Stomach (tissue), 9 donors: Measurements from ENCODE around the gene SF3B2. TPM values are rescaled to one million over a fixed set of nuclear protein-coding genes. Genes with fewer than 3 reads are reported as not detected.
"Not testable (repeated sequence)": the region's sequence is repeated elsewhere in the genome, so short reads cannot be mapped to it uniquely, and the experiment has no call there.

Experiments
- DNase-seq, 2 donors: peaks; one replicate each; pipeline versions ENCODE4 v3.0.0 to v3.0.0-alpha.2; 2013 to 2019
- H3K27ac ChIP-seq, 5 donors: fragments of 200-600 bp in 4 of 5; sonication (generic) in 4 of 5; one replicate each; pipeline ENCODE4 v1.5.1; 2013 to 2019; ENCODE audit warnings: mild to moderate bottlenecking in 1 of 5, moderate library complexity in 1 of 5
- H3K27me3 ChIP-seq, 3 donors: fragments of 200-600 bp; sonication (generic); one replicate each; pipeline ENCODE4 v1.5.1; 2017 to 2019; ENCODE audit warnings: mixed run types in 1 of 3
- H3K36me3 ChIP-seq, 4 donors: fragments of 200-600 bp; sonication (generic); 1 replicate in 3 of 4; 2 replicates in 1 of 4; pipeline ENCODE4 v1.5.1; 2016 to 2019
- H3K4me1 ChIP-seq, 4 donors: fragments of 200-600 bp; sonication (generic); one replicate each; pipeline ENCODE4 v1.5.1; 2016 to 2019
- H3K4me3 ChIP-seq, 4 donors: fragments of 200-600 bp; sonication (generic) in 3 of 4; one replicate each; pipeline ENCODE4 v1.5.1; 2016 to 2019; ENCODE audit warnings: mild to moderate bottlenecking in 1 of 4
- H3K9me3 ChIP-seq, 4 donors: fragments of 200-600 bp; sonication (generic); one replicate each; pipeline ENCODE4 v1.5.1; 2016 to 2019
- CTCF ChIP-seq, 7 experiments: fragments of 450-650 bp in 4 of 7; fragments of 200-600 bp in 3 of 7; sonication (generic) in 3 of 7; IDR thresholded peaks; one replicate each; pipeline ENCODE4 v1.5.1; 2016 to 2019; ENCODE audit warnings: antibody characterized with exemption in 7 of 7, control low read depth in 2 of 7, mild to moderate bottlenecking in 1 of 7
- EP300 ChIP-seq: sonication (generic); formaldehyde crosslinking; IDR thresholded peaks from one replicate; pipeline ENCODE4 v1.6.1; 2017; ENCODE audit warnings: antibody characterized with exemption
- POLR2A ChIP-seq, 4 donors: fragments of 450-650 bp; IDR thresholded peaks; one replicate each; pipeline ENCODE4 v1.6.1; 2016; ENCODE audit warnings: antibody characterized with exemption in 4 of 4, control low read depth in 2 of 4, mild to moderate bottlenecking in 1 of 4, moderate library complexity in 1 of 4
- POLR2AphosphoS5 ChIP-seq, 3 donors: sonication (generic); formaldehyde crosslinking; IDR thresholded peaks; one replicate each; pipeline ENCODE4 v1.6.1; 2016; ENCODE audit warnings: antibody characterized with exemption in 3 of 3
- WGBS, 5 donors: extraction: QIAGEN DNeasy Blood & Tissue Kit in 3 of 5; methylation state at CpG; one replicate each; pipeline versions ENCODE4 v1.1.5 to v1.1.7; 2013 to 2018; 5-methylcytosine and 5-hydroxymethylcytosine counted together
- intact Hi-C: fragments of 100-400 bp; cut with DNase I; formaldehyde crosslinking; loops from one replicate; pipeline ENCODE4 v1.15.1; 2023; ENCODE audit warnings: low total_unique reads
- polyA plus RNA-seq, 3 donors: library from polyadenylated mRNA; stranded (reverse); fragments of 200-250 nt; gene quantifications; one replicate each; pipeline ENCODE4 v1.2.3, GENCODE V29; 2013
- total RNA-seq, 5 donors: library from RNA; depleted of rRNA; stranded (reverse); fragments of >200 nt; gene quantifications; one replicate each; pipeline versions ENCODE4 v1.1.0 to v1.2.3, GENCODE V29; 2014 to 2016
- donor health status: healthy with polysubstance abuse.
- donor health status: Bipolar disorder and iron deficiency.
- donor health status: healthy.

SF3B2 gene
- total and polyA plus RNA-seq, 8 donors = 52.7 to 366 (median 108) TPM

GRCh38 chr11:66008095-66008467 lies 44.1 kb upstream of the SF3B2 start:
- H3K9me3 ChIP-seq = no peaks in the 10 kb centered on the region
- intact Hi-C loops = no loop called here
- peaks cover 10 to 29% (median 20%) of the 10 kb centered on the region in 4 donors for H3K4me1 ChIP-seq
- TF ChIP-seq CTCF (IDR thresholded peaks at IDR 0.05) = no peak
- TF ChIP-seq EP300 = no peak
- TF ChIP-seq POLR2A (IDR thresholded peaks at IDR 0.05) = no peak
- TF ChIP-seq POLR2AphosphoS5 (IDR thresholded peaks at IDR 0.05) = no peak
- peaks cover 11 to 26% (median 20%) of the 10 kb centered on the region in 4 donors for H3K36me3 ChIP-seq
- 61 to 96% (median 89%) methylated on average over 2 of the region's 2 CpGs for WGBS, 5 donors
- no peak overlapping the region for H3K4me3 ChIP-seq
- H3K27ac ChIP-seq = no peak overlapping the region
- peaks cover 0 to 31% (median 21%) of the 10 kb centered on the region in 3 donors for H3K27me3 ChIP-seq
- DNase-seq = no peak

DNA sequence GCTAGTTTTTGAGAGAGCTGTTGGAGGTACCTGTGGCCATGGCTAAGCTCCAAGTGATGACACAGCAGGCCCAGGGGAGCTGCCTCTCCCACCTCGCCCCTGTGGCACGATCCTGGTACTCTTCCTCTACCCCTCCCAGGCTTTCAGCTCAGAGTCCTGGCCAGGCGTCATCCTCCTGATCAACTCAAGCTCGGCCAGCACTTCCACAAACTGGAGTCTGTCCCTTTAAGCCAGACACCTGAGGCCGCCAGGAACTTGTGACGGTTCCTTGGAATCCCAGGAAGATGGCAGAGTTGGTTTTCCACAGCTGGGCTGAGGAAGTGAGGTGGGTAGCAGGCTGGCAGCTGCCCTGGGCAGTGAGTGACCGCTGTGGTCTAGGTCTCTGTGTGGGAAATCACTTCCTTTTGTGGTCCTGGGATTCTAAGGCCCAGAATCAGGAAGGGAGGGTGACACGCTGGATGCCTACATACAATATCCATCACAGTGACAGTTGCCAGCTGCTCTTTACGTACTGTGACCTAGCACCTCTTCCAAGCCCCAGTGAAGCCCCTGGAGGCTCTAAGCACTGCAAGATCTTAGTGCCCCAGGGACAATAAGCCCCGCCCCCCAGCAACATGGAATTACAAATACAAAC lies 43.6 kb upstream of the SF3B2 start:
- intact Hi-C loops = no loop called here
- 46 to 60% (median 55%) methylated on average over 10 of the region's 10 CpGs for WGBS, 5 donors
- Histone ChIP-seq H3K4me3 (no peak overlapping the region), H3K27me3 (peaks cover 0 to 36% (median 24%) of the 10 kb centered on the region in 3 donors), H3K27ac (no peak overlapping the region), H3K9me3 (no peaks in the 10 kb centered on the region), H3K36me3 (peaks cover 11 to 24% (median 19%) of the 10 kb centered on the region in 4 donors), H3K4me1 (peaks cover 5 to 24% (median 15%) of the 10 kb centered on the region in 4 donors)
- no peak for DNase-seq
- TF ChIP-seq POLR2AphosphoS5 (IDR thresholded peaks at IDR 0.05) = no peak
- no peak for TF ChIP-seq EP300
- TF ChIP-seq POLR2A (IDR thresholded peaks at IDR 0.05) = no peak
- TF ChIP-seq CTCF (IDR thresholded peaks at IDR 0.05) = no peak

DNA sequence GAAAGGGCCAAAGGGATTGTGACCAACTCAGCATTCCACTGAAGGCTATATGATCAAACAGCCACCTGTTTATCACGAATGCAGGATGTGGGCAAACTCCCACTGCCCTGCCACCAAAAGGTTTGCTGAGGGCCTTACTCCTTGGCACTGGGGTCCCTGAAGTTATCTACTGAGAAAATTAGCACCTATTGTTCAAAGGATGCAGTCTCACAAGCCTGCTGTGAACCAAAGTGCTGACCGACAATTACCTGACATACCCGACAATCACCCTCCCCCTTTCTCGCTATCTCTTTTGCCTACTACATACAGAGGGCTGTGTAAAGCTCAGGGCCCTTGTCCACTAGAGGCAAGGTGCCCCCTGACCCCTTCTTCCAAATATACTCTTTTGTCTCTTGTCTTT lies 42.1 kb upstream of the SF3B2 start:
- H3K9me3 ChIP-seq, DNase-seq, H3K4me3 ChIP-seq, intact Hi-C loops, H3K27ac ChIP-seq: not testable (repeated sequence)
- peaks cover 0 to 16% (median 12%) of the 10 kb centered on the region in 4 donors for H3K4me1 ChIP-seq
- 45 to 57% (median 53%) methylated on average over 4 of the region's 4 CpGs for WGBS, 5 donors
- peaks cover under 1 to 11% (median 6%) of the 10 kb centered on the region in 4 donors for H3K36me3 ChIP-seq
- peaks cover 0 to 42% (median 24%) of the 10 kb centered on the region in 3 donors for H3K27me3 ChIP-seq

GRCh38 chr11:66011239-66011784 lies 40.9 kb upstream of the SF3B2 start:
- Histone ChIP-seq H3K4me3 (peak overlapping the region; percentile 20 to 37 (median 25)), H3K36me3 (no peaks in the 10 kb centered on the region), H3K27ac (no peak overlapping the region), H3K27me3 (peaks cover 0 to 42% (median 24%) of the 10 kb centered on the region in 3 donors), H3K9me3 (no peaks in the 10 kb centered on the region), H3K4me1 (peaks cover 0 to 16% (median 12%) of the 10 kb centered on the region in 4 donors)
- 36 to 50% (median 41%) methylated on average over 13 to 14 of the region's 14 CpGs for WGBS, 5 donors
- DNase-seq = peak in 1 of 2 donors; percentile 32
- TF ChIP-seq CTCF (IDR thresholded peaks at IDR 0.05) (no peak), POLR2AphosphoS5 (IDR thresholded peaks at IDR 0.05) (no peak), POLR2A (IDR thresholded peaks at IDR 0.05) (no peak), EP300 (no peak)
- intact Hi-C loops = no loop called here
